Measurements from ENCODE around the gene CBLN1.

CBLN1 gene
- total RNA-seq: 0 to 0.36 (median 0.06) reads per million in 4 experiments

- no peak for DNase-seq
These were observed at the start of gene CBLN1 for GRCh38 chr16:49281480-49281842. Gene CBLN1 (minus strand): TSS chr16:49281838. CDS start chr16:49281465, 373 bp downstream.

GRCh38 chr16:49330562-49331201 lies 49.0 kb upstream of the CBLN1 start:
- no peak for DNase-seq

DNA sequence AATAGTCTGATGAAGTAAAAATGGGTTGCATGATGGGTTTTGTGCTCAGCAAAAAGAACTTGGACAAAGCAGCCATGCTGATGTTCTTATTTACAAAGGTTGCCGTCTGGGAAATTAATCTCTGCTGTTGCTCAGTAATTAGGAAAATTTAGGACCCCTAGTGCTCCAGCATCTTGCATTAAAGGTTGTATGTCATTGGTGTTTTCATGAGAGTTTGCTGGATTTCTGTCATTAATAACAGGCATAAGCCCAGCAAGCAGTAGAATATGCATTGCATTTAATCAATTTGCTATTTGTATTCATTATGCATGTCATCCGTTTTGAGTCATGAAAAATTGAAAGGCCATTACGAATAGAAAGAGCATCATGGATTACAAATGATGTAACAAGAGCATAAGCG lies 46.7 kb upstream of the CBLN1 start:
- DNase-seq: no peak

DNA sequence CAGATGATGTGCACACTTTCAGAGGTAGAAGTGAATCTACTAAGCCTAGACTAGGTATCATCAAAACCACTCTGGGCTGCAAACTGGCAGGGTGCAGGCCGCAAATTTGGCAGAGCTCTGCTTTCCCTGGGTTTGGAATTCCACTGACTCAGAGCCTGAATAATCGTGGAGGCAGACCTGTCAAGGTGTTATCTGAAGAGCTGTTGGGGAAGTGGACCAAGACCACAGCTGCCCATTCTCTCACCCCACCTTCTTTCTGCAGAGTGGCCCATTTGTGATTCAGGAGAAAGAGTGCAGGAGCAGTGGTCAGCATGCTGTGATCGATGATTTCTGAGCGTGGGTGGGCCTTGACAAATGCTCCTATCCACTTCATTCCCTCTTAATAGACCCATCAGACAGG lies 45.8 kb upstream of the CBLN1 start:
- DNase-seq: no peak

DNA sequence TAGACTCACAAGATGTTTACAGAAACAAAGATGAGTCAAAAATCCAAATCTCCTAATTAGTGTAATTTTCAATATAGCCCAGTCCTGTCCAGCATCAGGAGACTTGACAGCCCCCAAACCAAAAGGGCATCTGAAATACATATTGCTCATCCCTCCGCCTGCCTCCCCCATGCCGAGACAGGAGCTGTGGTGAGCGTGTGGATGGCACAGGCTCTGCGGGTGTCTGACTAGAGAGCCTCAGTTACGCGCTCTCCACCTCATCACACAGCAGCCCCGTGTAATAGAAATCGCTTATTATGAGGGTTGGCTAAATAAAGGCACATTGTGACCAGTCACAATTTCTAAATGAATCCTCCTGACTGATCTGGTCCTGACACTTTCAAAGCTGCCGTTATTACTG lies 43.1 kb upstream of the CBLN1 start:
- no peak for DNase-seq

DNA sequence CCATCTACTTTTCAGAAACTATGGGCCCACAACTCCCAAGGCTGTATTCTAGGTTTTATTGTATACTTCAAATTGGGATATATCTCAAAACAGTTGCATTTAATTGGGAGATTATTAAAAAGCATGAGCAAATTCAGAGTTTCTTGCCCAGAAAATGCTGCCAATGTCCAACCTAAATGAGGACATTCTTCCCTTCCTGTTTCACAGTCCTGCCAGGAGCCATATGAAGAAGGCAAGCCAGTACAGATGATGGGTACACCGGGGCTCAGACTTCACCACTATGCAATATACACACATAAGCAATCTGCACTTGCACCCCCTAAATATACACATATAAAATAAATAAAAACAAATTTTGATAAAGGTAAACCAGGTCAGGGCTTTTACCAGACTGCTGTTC lies 34.0 kb upstream of the CBLN1 start:
- DNase-seq: no peak

DNA sequence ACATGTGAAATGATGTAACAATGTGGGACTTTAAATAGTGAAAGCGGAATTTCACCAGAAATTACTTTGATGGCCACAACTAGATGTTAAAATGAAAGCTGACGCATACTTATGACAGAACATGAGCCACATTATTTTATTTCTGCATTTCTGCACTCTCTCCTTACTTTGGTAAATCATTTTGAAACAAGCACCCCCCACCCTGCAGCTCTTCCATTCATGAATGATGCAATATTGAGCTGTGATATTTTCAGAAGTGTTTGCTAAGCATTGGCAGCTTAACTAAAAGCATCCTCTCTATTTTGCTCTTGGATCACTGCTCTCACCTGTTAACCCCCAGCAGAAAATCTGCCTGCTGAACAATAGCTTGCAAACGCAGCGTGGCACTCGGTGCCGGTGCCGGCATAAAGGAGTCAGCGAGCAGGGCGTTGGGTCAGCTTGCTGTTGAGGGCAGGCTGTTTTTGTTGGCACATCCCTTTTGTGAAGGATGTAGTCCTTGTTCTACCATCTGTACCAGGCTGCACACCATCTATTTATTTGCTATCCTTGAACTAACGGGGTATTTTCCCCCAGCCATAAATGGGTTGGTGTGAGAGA lies 30.8 kb upstream of the CBLN1 start:
- DNase-seq: no peak

- no peak for DNase-seq
These were observed 30.2 kb upstream of the CBLN1 start for GRCh38 chr16:49311823-49312222.

DNA sequence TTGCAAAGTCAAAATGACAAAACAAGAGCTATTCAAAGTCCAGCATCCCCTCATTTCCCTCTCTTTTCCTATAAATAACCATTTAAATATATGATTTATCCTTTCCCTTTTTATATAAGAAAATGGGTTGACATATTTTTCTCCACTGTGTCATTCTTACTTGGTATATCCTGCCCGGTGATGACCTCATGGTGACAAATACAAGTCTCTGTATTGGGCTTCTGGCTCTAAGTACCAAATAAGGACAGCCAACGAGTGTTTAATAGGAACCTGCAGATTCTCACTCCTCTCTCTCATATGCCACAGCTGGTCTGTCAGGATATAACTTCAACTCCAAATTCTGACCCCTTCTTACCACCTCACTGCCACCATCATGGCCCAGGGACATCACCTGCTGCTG lies 25.5 kb upstream of the CBLN1 start:
- DNase-seq: no peak

DNA sequence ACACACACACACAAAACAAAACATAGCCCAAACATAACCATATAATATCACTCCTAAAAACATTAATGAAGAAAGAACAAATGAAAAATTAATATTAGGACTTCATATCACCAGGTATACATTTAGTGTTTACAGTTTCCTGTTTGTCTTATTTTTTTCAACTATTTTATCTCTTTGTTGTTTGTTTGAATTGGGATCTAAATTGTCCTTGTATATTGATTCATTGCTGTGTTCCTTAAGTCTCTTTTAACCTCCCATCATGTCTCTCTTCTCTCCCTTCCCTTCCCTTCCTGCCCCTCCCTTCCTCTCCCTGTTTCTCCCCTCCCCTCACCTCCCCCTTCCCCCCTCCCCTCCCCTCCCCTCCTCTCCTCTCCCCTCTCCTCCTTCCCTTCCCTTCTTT lies 23.8 kb upstream of the CBLN1 start:
- no peak for DNase-seq

DNA sequence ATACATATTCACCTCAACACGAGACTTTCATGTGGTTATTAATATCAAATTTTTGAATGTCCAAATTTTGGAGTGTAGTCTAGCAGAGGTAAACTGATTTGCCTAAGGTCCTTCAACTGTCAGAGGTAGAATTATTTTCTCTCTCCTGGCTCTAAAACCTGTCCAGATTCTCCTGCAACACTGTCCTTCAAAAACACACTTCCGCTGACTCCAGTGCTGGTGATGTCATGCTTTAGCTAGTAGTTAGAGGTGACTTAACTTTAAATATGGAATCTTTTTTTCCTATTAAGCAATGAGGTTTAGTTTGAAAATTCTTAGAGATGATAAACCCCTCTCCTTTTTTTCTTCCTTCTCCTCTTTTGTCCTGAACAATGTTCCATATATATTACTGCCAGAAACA lies 10.8 kb upstream of the CBLN1 start:
- DNase-seq: no peak

DNA sequence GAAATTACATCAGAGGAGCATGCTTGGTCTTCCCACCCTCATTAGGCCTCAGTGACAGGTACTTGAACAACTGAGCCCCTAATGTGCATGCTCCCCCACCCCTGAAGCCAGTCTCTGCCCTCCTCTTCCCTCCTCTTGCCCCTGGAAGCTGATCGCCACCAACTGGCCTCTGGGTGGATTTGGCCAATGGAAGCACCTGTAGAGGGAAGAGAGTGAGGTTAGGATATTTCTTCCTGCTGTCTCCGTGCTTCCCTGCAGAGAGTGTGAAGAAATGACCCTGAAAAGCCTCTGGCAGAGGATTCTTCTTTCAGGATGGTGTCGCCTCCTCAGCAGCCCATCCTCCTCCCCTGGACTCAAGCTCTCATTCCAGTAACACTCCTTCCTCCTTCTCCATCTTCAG lies 5.9 kb upstream of the CBLN1 start:
- DNase-seq: no peak

DNA sequence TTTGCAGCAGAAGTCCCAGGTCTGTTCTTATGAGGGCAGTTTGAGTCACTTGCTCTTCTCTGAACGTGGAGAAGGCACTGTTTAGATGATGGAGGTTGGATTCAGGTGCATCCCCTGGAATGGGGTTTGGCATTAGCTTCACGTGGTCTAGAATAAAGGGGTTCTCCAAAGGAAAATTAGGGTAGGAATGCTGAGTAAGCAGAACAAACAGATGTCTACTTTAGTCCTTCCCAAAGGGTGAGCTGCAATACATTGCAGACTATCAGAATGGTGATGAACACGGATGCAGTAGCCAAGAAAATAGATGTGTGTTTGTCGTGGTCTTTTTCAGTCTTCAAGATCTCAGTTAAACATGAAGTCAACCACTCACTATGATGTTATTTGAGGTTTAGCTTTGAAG lies 3.3 kb upstream of the CBLN1 start:
- no peak for DNase-seq

DNA sequence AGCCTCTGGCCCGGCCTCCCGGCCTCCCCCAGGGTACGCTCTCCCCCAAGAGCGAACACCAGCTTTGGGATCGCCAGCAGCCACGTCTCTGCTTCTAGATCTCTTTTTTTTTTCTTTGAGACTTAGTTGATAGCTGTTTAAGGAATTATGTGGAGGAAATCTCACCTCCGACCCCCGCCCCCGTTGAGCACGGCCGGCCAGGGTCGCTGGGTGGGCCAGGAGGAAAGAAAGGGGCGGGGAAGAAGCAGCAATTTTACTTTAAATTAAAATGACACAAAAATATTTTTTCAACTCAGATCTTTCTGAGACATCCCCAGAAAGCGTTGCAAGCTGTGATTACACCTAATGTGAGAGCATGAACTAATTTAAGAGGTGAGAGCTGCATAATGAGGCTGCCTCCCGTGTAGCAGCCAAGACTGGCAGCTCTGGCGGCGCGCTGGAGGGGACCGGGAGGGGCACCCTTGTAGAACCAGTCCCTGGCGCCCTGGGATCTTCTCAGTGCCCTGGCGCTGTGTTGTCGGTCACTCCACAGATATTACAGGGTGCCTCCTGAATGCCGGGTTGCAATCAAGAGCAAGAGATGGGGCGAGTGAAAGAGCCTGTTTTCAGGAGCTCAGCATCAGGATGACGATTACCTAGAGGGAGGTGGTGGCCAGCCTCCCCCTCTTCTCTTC lies 1.9 kb upstream of the CBLN1 start:
- DNase-seq: no peak

- no peak for DNase-seq
These were observed 1.2 kb upstream of the CBLN1 start for GRCh38 chr16:49282690-49283375.

- DNase-seq: no peak
These were observed 405 bp upstream of the CBLN1 start for GRCh38 chr16:49281843-49282642.

DNA sequence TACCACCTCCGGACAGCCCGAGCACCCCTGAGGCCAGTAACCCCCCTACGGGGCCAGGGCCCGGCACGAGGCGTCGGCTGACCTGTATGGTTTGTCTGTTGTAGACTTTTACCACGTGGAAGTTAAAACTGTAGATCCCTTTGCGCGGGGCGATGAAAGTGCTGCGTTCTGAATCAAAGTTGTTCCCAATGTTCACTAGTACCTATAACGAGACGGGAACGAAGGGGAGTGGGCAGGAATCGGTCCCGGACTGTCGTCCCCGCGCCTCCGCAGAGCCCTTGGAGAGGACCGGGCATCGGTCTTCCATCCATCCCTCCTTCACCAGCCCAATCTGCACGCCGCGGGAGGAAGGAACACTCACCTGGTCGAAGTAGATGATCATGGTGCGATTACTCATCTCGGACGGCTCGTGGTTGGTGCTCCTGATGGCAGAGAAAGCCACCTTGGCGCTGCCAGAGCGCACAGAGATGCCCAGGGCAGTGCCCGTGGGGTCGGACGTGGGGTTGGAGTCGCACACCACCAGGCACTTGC lies 732 bp downstream of the CBLN1 start:
- no peak for DNase-seq

GRCh38 chr16:49280105-49280741 lies 1.4 kb downstream of the CBLN1 start:
- DNase-seq: no peak

- no peak for DNase-seq
These were observed 2.5 kb downstream of the CBLN1 start for GRCh38 chr16:49278944-49279725.

- no peak for DNase-seq
These were observed 3.1 kb downstream of the CBLN1 start for GRCh38 chr16:49278567-49278827.

DNA sequence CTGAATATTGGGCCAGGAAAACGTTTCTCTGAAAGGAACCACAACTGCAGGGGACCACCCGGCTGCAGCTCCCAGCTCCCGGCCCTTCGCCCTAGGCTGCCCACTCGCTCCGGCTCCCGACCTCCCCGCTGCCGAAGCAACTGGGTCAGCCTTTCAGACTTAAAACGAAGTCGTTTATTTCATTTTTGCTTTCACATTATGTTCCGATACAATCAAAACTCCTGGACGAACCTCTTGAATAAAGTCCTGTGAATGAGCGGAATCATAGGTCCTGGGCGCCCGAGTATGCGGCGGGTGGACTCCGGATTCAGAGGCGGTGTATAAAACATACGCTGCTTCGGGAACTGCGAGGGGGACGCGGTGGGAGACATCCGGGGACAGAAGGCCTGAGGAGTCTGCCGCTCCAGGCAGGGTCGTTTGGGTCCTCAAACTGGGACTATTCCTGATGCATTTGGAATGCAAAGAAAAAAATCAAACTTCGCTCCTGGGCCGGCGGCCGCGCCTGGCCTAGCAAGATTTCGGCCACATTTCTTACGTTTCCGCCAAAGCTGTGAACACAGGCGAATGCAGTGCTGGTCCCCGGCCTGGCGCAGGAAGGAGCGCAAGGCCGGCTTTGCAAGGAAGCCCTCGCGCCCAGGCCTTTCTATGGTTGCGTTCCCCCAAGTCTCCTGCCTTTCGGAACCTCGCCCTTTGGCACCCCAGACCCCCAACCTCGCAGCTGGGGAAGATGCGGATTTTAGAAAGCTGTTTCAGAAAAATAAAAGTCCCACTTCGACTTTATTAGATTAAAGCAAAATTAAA lies 3.7 kb downstream of the CBLN1 start:
- DNase-seq: no peak
